HG02571 (cell line): ENCODE results near the gene UMAD1.

ENCODE experiments used
- ATAC-seq: cut with Tn5 transposase; IDR thresholded peaks from one replicate; pipeline ENCODE4 v1.9.1; 2021; ENCODE audit warnings: mild to moderate bottlenecking, moderate library complexity; ENCODE audit not compliant: unreplicated experiment

Gene UMAD1

GRCh38 chr7:7687800-7688199, 47.2 kb downstream of the UMAD1 start:
- ATAC-seq, result no peak

GRCh38 chr7:7688310-7688709, 47.8 kb downstream of the UMAD1 start:
- no peak for ATAC-seq

GRCh38 chr7:7688956-7689355, 48.4 kb downstream of the UMAD1 start:
- no peak for ATAC-seq

- no peak for ATAC-seq
Observed at GRCh38 chr7:7693881-7694280, 53.3 kb downstream of the UMAD1 start.

GRCh38 chr7:7694542-7694941, 54.0 kb downstream of the UMAD1 start:
- no peak for ATAC-seq

DNA sequence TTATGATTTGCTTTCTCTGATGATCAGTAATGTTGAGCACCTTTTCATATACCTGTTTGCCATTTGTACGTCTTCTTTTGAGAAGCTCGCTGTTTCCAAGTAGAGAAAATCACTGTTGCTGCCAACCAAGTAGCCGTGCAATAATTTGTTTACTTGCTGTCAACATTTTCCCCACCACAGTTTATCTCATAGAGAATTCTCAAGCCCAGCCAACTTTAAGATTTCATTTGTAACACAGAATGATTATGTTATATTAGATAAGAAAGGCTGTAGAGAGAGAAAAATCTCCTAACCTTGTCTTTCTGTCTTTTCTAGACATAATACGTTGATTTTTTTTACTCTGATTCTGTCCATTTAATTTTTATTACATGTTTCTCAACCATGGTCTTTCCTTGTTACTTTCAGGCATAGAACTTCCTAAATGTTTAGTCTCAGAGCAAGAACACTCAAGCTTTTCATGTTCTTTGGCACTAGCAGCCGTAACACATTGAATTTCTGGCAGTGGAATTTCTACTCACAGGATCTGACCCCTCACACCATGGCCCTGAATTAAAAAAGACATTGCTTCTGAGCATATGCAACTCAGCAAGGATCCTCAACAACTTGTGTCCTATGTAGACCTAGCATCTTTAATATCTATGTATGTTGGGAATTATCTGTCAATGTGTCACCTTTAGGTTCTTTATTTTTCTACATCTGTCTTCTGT, 54.7 kb downstream of the UMAD1 start:
- no peak for ATAC-seq

DNA sequence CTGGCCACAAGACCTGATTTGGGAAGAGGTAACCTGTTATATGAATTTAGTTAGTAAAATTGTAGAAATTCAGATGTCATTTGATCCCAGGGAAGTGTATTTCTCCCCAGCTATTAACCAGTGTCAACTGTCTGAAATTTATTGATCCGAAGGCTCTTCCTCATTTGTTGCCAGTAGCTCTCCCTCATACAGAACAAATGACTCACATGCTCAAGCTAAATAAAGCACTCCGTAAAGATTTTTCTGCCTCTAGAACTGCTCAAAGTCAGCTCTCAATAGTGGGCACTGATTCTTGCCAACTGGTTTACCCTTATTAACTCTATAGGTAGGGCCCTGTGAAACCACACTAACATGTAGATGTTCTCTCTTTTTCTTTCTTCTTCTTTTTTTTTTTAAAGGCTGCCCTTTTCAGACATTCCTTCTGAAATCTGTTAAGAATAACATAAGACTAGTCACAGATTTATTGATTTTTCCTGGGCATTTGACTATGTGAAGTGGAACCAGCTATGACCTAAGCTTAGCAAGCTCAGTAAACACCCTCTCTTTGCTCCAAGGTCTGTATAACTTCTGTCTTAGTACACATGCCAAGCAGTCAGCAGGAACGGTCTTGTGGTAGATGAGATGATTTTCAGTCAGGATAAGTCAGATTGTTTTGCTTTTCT, 56.0 kb downstream of the UMAD1 start:
- ATAC-seq, result no peak

- no peak for ATAC-seq
Observed at GRCh38 chr7:7698930-7699329, 58.4 kb downstream of the UMAD1 start.

DNA sequence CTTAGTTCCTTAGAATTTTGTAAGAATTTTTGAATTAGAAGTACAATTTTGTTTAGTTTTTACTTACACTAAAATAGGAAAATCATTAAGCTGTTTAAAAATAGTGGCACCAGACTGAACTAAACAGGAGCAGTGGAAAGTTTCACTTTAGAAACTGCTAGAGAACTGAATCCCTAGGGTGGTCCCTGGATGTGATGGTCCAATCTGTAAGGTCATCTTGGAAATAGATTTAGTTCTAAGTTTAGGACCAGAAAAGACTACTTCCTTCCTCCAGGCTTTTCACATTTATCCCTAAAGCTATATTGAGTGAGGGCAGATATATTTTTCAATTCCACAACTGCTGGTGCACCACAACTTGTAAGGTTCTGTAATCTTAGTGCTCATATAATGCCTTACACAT, 58.8 kb downstream of the UMAD1 start:
- no peak for ATAC-seq

GRCh38 chr7:7699970-7700369, 59.4 kb downstream of the UMAD1 start:
- ATAC-seq, result no peak

- ATAC-seq, result no peak
Observed at GRCh38 chr7:7701527-7701926, 61.0 kb downstream of the UMAD1 start.

DNA sequence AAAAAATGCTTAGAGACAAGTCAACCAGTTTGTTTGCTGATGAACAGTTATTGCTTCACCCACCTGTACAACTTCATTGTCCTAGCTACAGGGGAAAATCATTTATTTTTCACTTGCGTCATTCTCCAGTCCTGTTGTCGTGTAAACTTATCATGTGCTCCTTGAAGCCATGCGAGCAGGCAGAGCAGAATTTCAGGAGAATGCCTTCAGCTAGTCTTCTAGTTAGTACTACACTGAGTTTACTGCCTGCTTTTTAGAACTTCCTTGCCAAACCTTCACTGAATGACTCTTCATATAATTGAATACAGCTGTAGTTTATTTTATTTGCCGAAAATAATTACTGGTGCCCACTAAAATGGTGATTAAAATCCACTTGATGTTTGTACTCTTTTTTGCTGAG, 62.3 kb downstream of the UMAD1 start:
- ATAC-seq, result no peak

DNA sequence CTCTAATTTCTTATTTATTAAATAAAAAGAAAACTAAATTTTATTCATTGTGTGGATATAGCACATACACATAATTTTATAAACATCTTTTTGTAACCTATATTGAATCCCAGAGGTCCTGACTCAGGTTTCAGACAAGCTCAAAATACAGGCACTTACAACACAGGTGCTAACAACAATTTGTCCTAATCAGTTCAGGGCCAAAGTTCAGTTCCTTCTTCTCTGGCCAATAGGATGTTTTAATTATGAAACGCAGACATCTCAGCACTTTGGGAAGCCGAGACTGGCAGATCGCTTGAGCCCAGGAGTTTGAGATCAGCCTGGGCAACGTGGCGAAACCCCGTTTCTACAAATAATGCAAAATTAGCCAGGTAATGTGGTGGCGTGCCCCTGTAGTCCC, 62.9 kb downstream of the UMAD1 start:
- ATAC-seq, result no peak

DNA sequence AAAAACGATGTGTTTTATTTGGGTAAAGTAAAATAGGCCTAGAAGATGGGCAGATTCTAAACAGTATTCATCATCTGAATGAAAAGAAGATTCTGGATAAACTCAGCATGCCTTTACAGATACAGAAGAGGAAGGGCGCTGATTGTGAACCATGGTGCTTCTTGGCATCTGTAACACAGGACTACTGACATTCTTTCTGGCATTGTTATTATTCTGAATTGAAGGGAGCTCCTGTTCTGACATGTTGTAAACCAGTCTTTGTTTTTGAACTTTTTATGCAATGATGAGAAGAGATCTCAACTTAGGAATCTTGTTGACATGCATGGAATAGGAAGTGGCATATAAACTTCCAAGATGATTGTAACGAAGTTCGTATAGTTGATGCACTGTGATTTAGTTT, 64.3 kb downstream of the UMAD1 start:
- no peak for ATAC-seq

DNA sequence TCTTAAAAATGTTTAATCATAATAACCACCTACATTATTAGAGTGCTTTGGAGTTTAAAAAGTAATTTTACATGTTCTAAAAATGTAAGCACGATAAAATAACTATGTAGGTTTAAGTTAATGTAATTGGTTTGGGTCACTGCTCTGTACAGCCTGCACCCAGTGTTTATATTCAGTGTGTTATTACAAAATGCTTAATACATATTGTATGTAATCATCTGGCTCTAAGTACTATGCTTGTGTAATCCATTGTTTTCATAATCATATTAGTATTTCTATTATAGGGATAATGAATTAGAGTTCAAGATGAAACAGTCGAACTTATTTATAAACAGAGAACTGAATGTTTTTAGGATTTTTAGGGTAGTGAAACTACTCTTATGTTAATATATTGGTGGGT, 64.8 kb downstream of the UMAD1 start:
- ATAC-seq, result no peak

DNA sequence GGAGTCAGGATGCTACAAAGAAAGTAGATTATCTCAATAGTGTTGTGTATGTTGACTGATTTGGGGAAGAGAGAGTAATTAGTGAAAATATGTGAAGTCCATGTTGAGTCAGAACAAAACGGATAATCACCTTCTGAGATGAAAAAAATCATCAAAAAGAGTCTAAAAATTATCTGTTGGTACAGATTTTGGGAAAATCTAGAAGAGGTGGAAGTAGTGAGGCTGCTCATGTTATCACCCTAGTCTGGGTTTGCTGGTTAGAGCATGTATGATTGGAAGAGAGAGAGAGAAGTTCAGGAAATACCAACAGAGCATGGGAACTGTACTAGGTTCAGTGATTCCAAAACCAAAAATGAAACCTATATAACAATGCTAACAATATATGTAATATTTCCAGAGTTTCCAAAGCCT, 65.6 kb downstream of the UMAD1 start:
- ATAC-seq, result no peak

- ATAC-seq, result no peak
Observed at GRCh38 chr7:7706556-7707172, 66.1 kb downstream of the UMAD1 start.

DNA sequence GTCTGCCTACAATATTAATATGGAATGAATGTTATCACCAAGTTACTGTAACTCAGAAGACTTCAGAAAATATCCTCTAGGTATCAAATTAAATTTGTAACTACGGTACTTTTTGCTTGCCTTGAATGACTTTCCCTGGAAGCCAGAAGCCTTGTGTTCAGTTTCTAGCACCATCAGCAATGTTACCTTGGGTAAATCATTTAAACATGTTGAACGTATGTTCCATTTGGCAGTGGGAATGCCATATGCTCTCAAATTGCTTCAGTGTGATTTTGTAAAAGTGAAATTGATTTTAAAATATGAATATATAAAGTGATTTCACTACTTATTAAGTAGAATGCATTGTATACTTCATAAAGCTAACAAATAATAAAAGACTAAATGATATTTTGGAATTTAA, 66.7 kb downstream of the UMAD1 start:
- ATAC-seq, result no peak

GRCh38 chr7:7707806-7708205, 67.3 kb downstream of the UMAD1 start:
- no peak for ATAC-seq

DNA sequence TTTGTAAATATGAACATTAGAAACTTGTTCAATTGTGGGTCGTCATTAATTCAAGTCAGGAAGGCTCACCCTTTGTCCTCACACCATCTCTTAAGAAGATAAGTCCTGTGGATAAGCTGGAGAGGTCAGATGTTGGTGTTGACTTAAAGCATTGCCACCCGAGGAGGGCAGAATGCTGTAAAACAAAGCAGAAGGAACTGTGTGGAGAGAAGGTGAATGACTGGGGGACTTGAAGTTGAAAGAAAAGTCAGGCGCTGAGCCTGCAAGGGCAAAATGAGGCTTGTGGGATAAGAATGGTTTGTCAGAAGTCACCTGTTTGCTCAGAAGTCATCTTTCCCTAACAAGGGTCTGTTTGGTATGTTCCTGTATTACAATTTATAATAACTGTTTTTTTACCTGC, 68.7 kb downstream of the UMAD1 start:
- no peak for ATAC-seq

DNA sequence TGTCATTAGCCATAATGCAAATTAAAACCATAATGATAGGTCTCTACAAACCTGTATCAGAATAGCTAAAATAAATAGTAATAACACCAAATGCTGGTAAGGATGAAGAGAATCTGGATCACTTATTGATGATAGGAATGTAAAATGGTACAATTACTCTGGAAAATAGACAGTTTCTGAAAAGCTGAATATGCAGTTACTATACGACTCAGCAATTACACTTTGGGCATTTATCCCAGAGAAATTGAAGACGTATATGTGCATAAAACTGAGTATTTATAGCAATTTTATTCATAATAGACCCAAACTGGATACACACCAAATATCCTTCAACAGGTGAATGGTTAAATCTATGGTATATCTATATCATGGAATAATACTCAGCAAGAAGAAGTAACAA, 69.9 kb downstream of the UMAD1 start:
- no peak for ATAC-seq

GRCh38 chr7:7713730-7714129, 73.2 kb downstream of the UMAD1 start:
- ATAC-seq, result no peak
